ENCODE measurements around the gene ZNF197. TPM values are rescaled to one million over a fixed set of nuclear protein-coding genes. Genes with fewer than 3 reads are reported as not detected.
"Not testable (repeated sequence)": the region's sequence is repeated elsewhere in the genome, so short reads cannot be mapped to it uniquely, and the experiment has no call there.

Gene ZNF197
- total RNA-seq, 1 experiment from 2014 or later = 3.8 TPM

GRCh38 chr3:44654039-44654438, 29.2 kb downstream of the ZNF197 start:
- no peak for DNase-seq (ENCODE audit: low read depth)
- in situ Hi-C loops (cut with HindIII; ENCODE audit: low pct_unique_long_range_greater_than_20kb, low sequenced_read_pairs) = no loop called here

- no peak for DNase-seq (ENCODE audit: low read depth)
- in situ Hi-C loops (cut with HindIII; ENCODE audit: low pct_unique_long_range_greater_than_20kb, low sequenced_read_pairs) = no loop called here
Measured at GRCh38 chr3:44659015-44659414, 34.2 kb downstream of the ZNF197 start.

- in situ Hi-C loops (cut with HindIII; ENCODE audit: low pct_unique_long_range_greater_than_20kb, low sequenced_read_pairs) = no loop called here
- no peak for DNase-seq (ENCODE audit: low read depth)
Measured at GRCh38 chr3:44659434-44659833, 34.6 kb downstream of the ZNF197 start.

- in situ Hi-C loops (cut with HindIII; ENCODE audit: low pct_unique_long_range_greater_than_20kb, low sequenced_read_pairs) = no loop called here
- no peak for DNase-seq (ENCODE audit: low read depth)
Measured at GRCh38 chr3:44661189-44661588, 36.4 kb downstream of the ZNF197 start.

- in situ Hi-C loops (cut with HindIII; ENCODE audit: low pct_unique_long_range_greater_than_20kb, low sequenced_read_pairs) = no loop called here
- no peak for DNase-seq (ENCODE audit: low read depth)
Measured at GRCh38 chr3:44665173-44665572, 40.3 kb downstream of the ZNF197 start.

- in situ Hi-C loops (cut with HindIII; ENCODE audit: low pct_unique_long_range_greater_than_20kb, low sequenced_read_pairs) = no loop called here
Measured at GRCh38 chr3:44666346-44666745, 41.5 kb downstream of the ZNF197 start.

GRCh38 chr3:44669760-44670159, 44.9 kb downstream of the ZNF197 start:
- no peak for DNase-seq (ENCODE audit: low read depth)
- in situ Hi-C loops (cut with HindIII; ENCODE audit: low pct_unique_long_range_greater_than_20kb, low sequenced_read_pairs) = no loop called here

More at GRCh38 chr3:44666346-44666745, 41.5 kb downstream of the ZNF197 start:
- no peak for DNase-seq (ENCODE audit: low read depth)

GRCh38 chr3:44673466-44673865, 48.6 kb downstream of the ZNF197 start:
- DNase-seq (ENCODE audit: low read depth); in situ Hi-C loops (cut with HindIII; ENCODE audit: low pct_unique_long_range_greater_than_20kb, low sequenced_read_pairs): not testable (repeated sequence)

- no peak for DNase-seq (ENCODE audit: low read depth)
- in situ Hi-C loops (cut with HindIII; ENCODE audit: low pct_unique_long_range_greater_than_20kb, low sequenced_read_pairs) = no loop called here
Measured at GRCh38 chr3:44674211-44674610, 49.4 kb downstream of the ZNF197 start.

- no peak for DNase-seq (ENCODE audit: low read depth)
- in situ Hi-C loops (cut with HindIII; ENCODE audit: low pct_unique_long_range_greater_than_20kb, low sequenced_read_pairs) = no loop called here
Measured at GRCh38 chr3:44678480-44679116, 53.8 kb downstream of the ZNF197 start.

GRCh38 chr3:44680921-44681455, 56.2 kb downstream of the ZNF197 start:
- in situ Hi-C loops (cut with HindIII; ENCODE audit: low pct_unique_long_range_greater_than_20kb, low sequenced_read_pairs) = no loop called here
- no peak for DNase-seq (ENCODE audit: low read depth)

GRCh38 chr3:44682182-44682896, 57.5 kb downstream of the ZNF197 start:
- in situ Hi-C loops (cut with HindIII; ENCODE audit: low pct_unique_long_range_greater_than_20kb, low sequenced_read_pairs) = no loop called here
- no peak for DNase-seq (ENCODE audit: low read depth)

- no peak for DNase-seq (ENCODE audit: low read depth)
- in situ Hi-C loops (cut with HindIII; ENCODE audit: low pct_unique_long_range_greater_than_20kb, low sequenced_read_pairs) = no loop called here
Measured at GRCh38 chr3:44685128-44685800, 60.4 kb downstream of the ZNF197 start.

- in situ Hi-C loops (cut with HindIII; ENCODE audit: low pct_unique_long_range_greater_than_20kb, low sequenced_read_pairs) = no loop called here
Measured at GRCh38 chr3:44687898-44688297, 63.1 kb downstream of the ZNF197 start.

More at GRCh38 chr3:44687898-44688297, 63.1 kb downstream of the ZNF197 start:
- no peak for DNase-seq (ENCODE audit: low read depth)

Other genes starting within 250 kb of the ZNF197 start
- 3.5 and 4.5 TPM in 2 replicates for gene ZNF445, start 147.4 kb upstream of the ZNF197 start, total RNA-seq (2014; rRNA removed; shearing (Covaris generic); ENCODE audit: low replicate concordance)
- gene ZKSCAN7, start 69.8 kb upstream of the ZNF197 start, total RNA-seq (2014; rRNA removed; shearing (Covaris generic); ENCODE audit: low replicate concordance) = 4.3 and 17.5 TPM in 2 replicates
- not detected in 2 replicates for gene ZNF660, start 40.1 kb upstream of the ZNF197 start, total RNA-seq (2014; rRNA removed; shearing (Covaris generic); ENCODE audit: low replicate concordance)
- gene ZNF35, start 23.7 kb downstream of the ZNF197 start, total RNA-seq (2014; rRNA removed; shearing (Covaris generic); ENCODE audit: low replicate concordance) = 5.7 and 7.5 TPM in 2 replicates
- gene ZNF502, start 87.6 kb downstream of the ZNF197 start, total RNA-seq (2014; rRNA removed; shearing (Covaris generic); ENCODE audit: low replicate concordance) = not detected in 2 replicates
- gene ZNF501, start 104.6 kb downstream of the ZNF197 start, total RNA-seq (2014; rRNA removed; shearing (Covaris generic); ENCODE audit: low replicate concordance) = 2.1 and 3.8 TPM in 2 replicates
- gene KIAA1143, start 136.6 kb downstream of the ZNF197 start, total RNA-seq (2014; rRNA removed; shearing (Covaris generic); ENCODE audit: low replicate concordance) = 3.2 and 7.2 TPM in 2 replicates
- 9.8 and 22.5 TPM in 2 replicates for gene KIF15, start 136.8 kb downstream of the ZNF197 start, total RNA-seq (2014; rRNA removed; shearing (Covaris generic); ENCODE audit: low replicate concordance)
- gene TMEM42, start 236.9 kb downstream of the ZNF197 start, total RNA-seq (2014; rRNA removed; shearing (Covaris generic); ENCODE audit: low replicate concordance) = 8.9 and 18.6 TPM in 2 replicates
- 1.1 TPM in 1 of 2 replicates, not detected in the other for gene TGM4, start 249.6 kb downstream of the ZNF197 start, total RNA-seq (2014; rRNA removed; shearing (Covaris generic); ENCODE audit: low replicate concordance)

All from Caki2 (cell line).